Fibroblast of skin of left quadriceps (primary cell): ENCODE measurements around the gene FAM43B.
"Not testable (repeated sequence)": the region's sequence is repeated elsewhere in the genome, so short reads cannot be mapped to it uniquely, and the experiment has no call there.

Source experiments
- DNase-seq, 2 experiments: peaks; one replicate each; pipeline ENCODE4 v3.0.0-alpha.2; 2013; ENCODE audit warnings: low read depth in 2 of 2

The FAM43B gene

GRCh38 chr1:20551945-20552727, at the start of gene FAM43B:
Gene FAM43B (plus strand): TSS chr1:20552573. CDS start chr1:20552974, 401 bp downstream.
- peak; percentile 3 to 10 for DNase-seq

- no peak for DNase-seq
These were observed 46.9 kb upstream of the FAM43B start for GRCh38 chr1:20505488-20505887.

GRCh38 chr1:20507248-20507563, 45.2 kb upstream of the FAM43B start:
- no peak for DNase-seq

GRCh38 chr1:20507564-20508410, 44.6 kb upstream of the FAM43B start, which contains the start of gene MUL1:
Gene MUL1 (minus strand): TSS chr1:20508151. CDS start chr1:20508024, 127 bp downstream.
- peak; percentile 77 to 79 for DNase-seq

- no peak for DNase-seq
These were observed 44.0 kb upstream of the FAM43B start for GRCh38 chr1:20508411-20508771.

GRCh38 chr1:20511518-20512428, 40.6 kb upstream of the FAM43B start:
- peak in 1 of 2 experiments; percentile 20 for DNase-seq

GRCh38 chr1:20519609-20520262, 32.6 kb upstream of the FAM43B start:
- DNase-seq: not testable (repeated sequence)

GRCh38 chr1:20521960-20522861, 30.2 kb upstream of the FAM43B start:
- DNase-seq: peak; percentile 54 to 60

- DNase-seq: no peak
These were observed 26.1 kb upstream of the FAM43B start for GRCh38 chr1:20526267-20526666.

- DNase-seq: no peak
These were observed 24.2 kb upstream of the FAM43B start for GRCh38 chr1:20528221-20528620.

- DNase-seq: no peak
These were observed 22.1 kb upstream of the FAM43B start for GRCh38 chr1:20530306-20530705.

GRCh38 chr1:20530901-20531300, 21.5 kb upstream of the FAM43B start:
- DNase-seq: no peak

- DNase-seq: no peak
These were observed 18.7 kb upstream of the FAM43B start for GRCh38 chr1:20533635-20534034.

GRCh38 chr1:20534659-20535417, 17.5 kb upstream of the FAM43B start:
- no peak for DNase-seq

GRCh38 chr1:20538227-20538626, 14.1 kb upstream of the FAM43B start:
- DNase-seq: no peak

- no peak for DNase-seq
These were observed 13.4 kb upstream of the FAM43B start for GRCh38 chr1:20538760-20539551.

- DNase-seq: no peak
These were observed 12.1 kb upstream of the FAM43B start for GRCh38 chr1:20540281-20540680.

GRCh38 chr1:20546637-20547036, 5.7 kb upstream of the FAM43B start:
- no peak for DNase-seq

- no peak for DNase-seq
These were observed 1.2 kb upstream of the FAM43B start for GRCh38 chr1:20551161-20551560.
